G401 (cell line): Measurements from ENCODE around the gene CCDC182. TPM values are rescaled to one million over a fixed set of nuclear protein-coding genes. Genes with fewer than 3 reads are reported as not detected.
A peak's percentile ranks its signal among the peaks of the same experiment; 100 is the strongest.

Experiments
- DNase-seq: peaks from one replicate; pipeline ENCODE4 v3.0.0-alpha.2; 2015; ENCODE audit warnings: low spot score
- in situ Hi-C: cut with HindIII; loops from 2 replicates; pipeline ENCODE4 v1.10.0; 2016; ENCODE audit warnings: low sequenced_read_pairs, mixed read lengths
- total RNA-seq: library from RNA; depleted of rRNA; stranded (reverse); fragments of >200 nt; shearing (Covaris generic); gene quantifications from 2 replicates; pipeline ENCODE4 v1.2.3, GENCODE V29; 2014; rRNA removed

Gene CCDC182
- total RNA-seq = not detected in 2 replicates

GRCh38 chr17:57745242-57745641 is at the start of gene CCDC182:
CCDC182 (minus strand) TSS chr17:57745299; CDS start chr17:57745272, 27 bp downstream.
- in situ Hi-C loops = no loop called here
- DNase-seq = no peak

- no peak for DNase-seq
- in situ Hi-C loops = no loop called here
Observed at GRCh38 chr17:57794841-57795240, 49.7 kb upstream of the CCDC182 start.

DNA sequence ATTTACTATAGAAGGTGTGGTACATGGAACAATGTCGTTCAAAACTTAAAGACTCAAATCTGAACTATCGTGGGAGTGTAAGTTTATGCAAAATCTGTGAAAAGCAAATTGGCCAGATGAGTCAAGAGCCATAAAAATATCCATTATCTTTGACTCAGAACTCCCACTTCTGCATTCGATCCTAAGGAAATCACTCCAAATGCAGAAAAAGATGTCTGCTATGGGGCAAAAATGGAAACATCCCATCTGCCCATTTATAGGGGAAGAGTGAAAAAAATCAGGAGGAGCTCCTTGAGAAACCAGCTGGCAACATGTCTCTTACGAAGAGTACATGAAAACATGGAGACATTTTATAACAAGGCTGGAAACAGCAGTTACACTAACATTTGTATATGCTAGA is 43.6 kb upstream of the CCDC182 start:
- in situ Hi-C loops = no loop called here
- no peak for DNase-seq

DNA sequence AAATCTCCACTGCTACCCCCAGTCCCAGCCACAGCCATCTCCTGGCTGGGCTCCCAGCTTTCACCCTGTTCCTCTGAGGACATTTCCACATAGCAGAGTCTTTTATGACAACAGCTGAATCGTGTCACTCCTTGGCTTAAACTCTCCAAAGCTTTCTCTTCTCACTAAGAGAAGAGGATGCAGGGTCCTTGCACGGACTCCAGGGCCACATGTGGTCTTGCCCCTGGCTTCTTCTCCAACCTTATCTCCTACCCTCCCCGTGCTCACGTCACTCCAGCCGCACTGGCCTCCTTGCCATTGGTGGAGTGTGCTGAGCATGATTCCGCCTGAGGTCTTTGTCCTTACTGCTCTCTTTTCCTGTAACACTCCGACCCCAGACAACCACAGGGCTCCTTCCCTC is 39.9 kb upstream of the CCDC182 start:
- no peak for DNase-seq
- in situ Hi-C loops = no loop called here

GRCh38 chr17:57784226-57784895 is 39.3 kb upstream of the CCDC182 start:
- in situ Hi-C loops = no loop called here
- no peak for DNase-seq

GRCh38 chr17:57783338-57783742 is 38.2 kb upstream of the CCDC182 start:
- peak; percentile 49 for DNase-seq
- in situ Hi-C loops = no loop called here

GRCh38 chr17:57782647-57783337 is 37.7 kb upstream of the CCDC182 start:
- in situ Hi-C loops = no loop called here
- peak; percentile 2 for DNase-seq

- in situ Hi-C loops = no loop called here
- DNase-seq = no peak
Observed at GRCh38 chr17:57782062-57782490, 37.0 kb upstream of the CCDC182 start.

- no peak for DNase-seq
- in situ Hi-C loops = no loop called here
Observed at GRCh38 chr17:57781386-57782061, 36.4 kb upstream of the CCDC182 start.

- DNase-seq = no peak
- in situ Hi-C loops = no loop called here
Observed at GRCh38 chr17:57779706-57780105, 34.6 kb upstream of the CCDC182 start.

GRCh38 chr17:57778306-57778705 is 33.2 kb upstream of the CCDC182 start:
- DNase-seq = no peak
- in situ Hi-C loops = no loop called here

DNA sequence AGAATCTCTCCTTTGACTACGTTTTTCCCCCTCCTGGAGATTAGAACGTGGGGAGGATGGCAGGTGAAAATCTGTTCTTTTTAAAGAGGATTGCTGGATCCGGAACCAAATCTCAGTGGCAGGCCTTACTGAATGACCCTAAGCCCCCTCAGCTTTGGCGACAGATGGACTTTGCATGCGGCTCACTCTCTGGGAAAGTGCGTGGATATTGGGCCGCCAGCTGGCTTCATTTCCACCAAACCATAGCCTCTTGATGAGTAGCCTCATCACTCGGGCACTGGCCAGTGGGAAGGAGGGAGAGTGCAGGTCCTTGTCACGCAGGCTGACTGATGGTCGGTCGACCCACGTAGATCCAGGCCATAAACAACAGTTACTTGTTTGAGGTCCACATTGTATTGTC is 31.3 kb upstream of the CCDC182 start:
- in situ Hi-C loops = no loop called here
- no peak for DNase-seq

- in situ Hi-C loops = no loop called here
- DNase-seq = no peak
Observed at GRCh38 chr17:57774872-57775271, 29.8 kb upstream of the CCDC182 start.

DNA sequence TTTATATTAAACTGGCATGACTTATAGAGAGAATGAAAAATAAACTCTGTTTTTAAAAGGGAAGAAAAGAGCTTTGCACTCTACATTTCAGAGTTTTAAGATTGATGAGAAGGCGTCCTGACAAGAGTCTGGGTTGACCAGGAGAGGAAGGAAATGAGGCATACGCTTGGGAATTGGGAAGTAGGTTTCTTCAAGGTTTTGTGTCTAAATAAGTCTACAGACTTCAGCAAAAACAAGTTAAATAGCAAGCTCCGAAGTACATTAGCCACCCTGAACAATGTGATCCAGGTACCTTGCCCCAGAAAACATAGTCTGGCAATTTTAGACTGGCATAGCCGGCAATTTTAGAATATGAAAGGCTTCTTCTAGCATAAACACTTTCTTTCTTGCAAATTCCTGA is 28.5 kb upstream of the CCDC182 start:
- in situ Hi-C loops = no loop called here
- no peak for DNase-seq

DNA sequence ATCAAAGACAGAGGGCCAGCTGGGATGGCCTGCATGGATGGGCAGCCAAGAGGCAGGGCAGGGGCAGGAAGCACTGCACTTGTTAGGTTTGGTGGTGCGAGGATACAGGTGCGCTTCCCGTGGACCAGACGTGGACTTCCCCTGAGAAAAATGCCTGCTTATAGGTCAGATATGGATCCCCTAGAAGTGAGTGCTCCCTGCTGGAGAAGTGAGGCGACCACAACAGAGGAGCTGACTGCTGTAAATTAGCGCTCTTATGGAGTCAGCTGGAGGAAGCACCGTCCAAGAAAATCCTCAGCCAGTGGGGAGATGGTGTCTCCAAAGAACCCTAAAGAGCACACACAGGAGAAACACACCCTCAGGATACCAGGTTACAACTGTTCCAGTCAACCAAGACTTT is 27.7 kb upstream of the CCDC182 start:
- in situ Hi-C loops = no loop called here
- no peak for DNase-seq

DNA sequence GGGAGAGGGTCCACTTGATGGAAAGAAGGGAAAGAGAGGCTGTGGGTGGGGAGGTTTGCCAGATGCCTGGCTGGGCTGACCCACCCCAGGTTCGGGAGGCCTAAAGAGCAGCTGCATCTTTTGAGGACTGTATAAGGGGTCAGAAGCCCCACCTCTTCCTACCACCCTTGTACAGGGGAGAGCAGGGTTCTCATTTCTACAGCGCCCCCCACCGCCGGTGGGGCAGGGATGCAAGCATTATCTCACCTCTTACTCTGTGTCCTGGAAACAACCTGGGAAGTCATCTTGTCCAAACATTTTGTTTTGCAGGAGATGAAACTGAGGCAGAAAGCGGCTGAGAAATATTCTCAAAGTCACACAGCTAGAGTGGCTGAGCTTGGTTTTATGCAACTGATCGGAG is 22.5 kb upstream of the CCDC182 start:
- DNase-seq = no peak
- in situ Hi-C loops = loop anchor here (10.0 kb wide), 2 partner anchors 617 to 623 kb away; no protein-coding TSS in a partner anchor

- no peak for DNase-seq
- in situ Hi-C loops = loop anchor here (10.0 kb wide), 2 partner anchors 618 to 622 kb away; no protein-coding TSS in a partner anchor
Observed at GRCh38 chr17:57766318-57766943, 21.3 kb upstream of the CCDC182 start.

GRCh38 chr17:57762452-57763395 is 17.6 kb upstream of the CCDC182 start:
- in situ Hi-C loops = loop anchor here (10.0 kb wide), 2 partner anchors 618 to 622 kb away; no protein-coding TSS in a partner anchor

More at GRCh38 chr17:57762452-57763395, 17.6 kb upstream of the CCDC182 start:
- no peak for DNase-seq
